A673 (cell line): ENCODE measurements around the gene ADI1. TPM values are rescaled to one million over a fixed set of nuclear protein-coding genes. Genes with fewer than 3 reads are reported as not detected.

Source experiments
- BruUV-seq: library from RNA; stranded (reverse); fragments of 400-500 nt; replicated peaks from 2 replicates; lab custom pipeline; 2021; lab: Mats Ljungman, UMichigan
- CTCF ChIA-PET: fragments of 300-600 bp; sonication (Branson Sonifier 250); formaldehyde crosslinking; loops from one replicate; lab custom pipeline; 2022; ENCODE audit warnings: antibody characterized with exemption; lab: Charles Lee
- POLR2A ChIA-PET: fragments of 300-600 bp; sonication (Branson Sonifier 250); formaldehyde crosslinking; loops from one replicate; lab custom pipeline; 2022; ENCODE audit warnings: antibody characterized with exemption; ENCODE audit not compliant: low non-redundant PET; lab: Charles Lee
- DNase-seq: peaks from one replicate; pipeline ENCODE4 v3.0.0-alpha.2; 2015; ENCODE audit warnings: low spot score
- H3K27ac ChIP-seq: fragments of 200-600 bp; sonication (generic); 2 replicates; pipeline ENCODE4 v1.5.1; 2016; ENCODE audit warnings: mixed run types, low read depth, mild to moderate bottlenecking, mixed read lengths, antibody characterized with exemption, low read length; ENCODE audit not compliant: poor library complexity, severe bottlenecking
- H3K27me3 ChIP-seq: fragments of 200-600 bp; sonication (generic); replicated peaks from 2 replicates; pipeline ENCODE4 v1.6.1; 2017; ENCODE audit warnings: mixed run types, low read depth, mild to moderate bottlenecking, mixed read lengths, antibody characterized with exemption, low read length; ENCODE audit not compliant: insufficient read depth, poor library complexity
- H3K36me3 ChIP-seq: fragments of 200-600 bp; sonication (generic); 2 replicates; pipeline ENCODE4 v1.6.1; 2016; ENCODE audit warnings: mixed run types, mild to moderate bottlenecking, mixed read lengths, antibody characterized with exemption, low read length; ENCODE audit not compliant: insufficient read depth, poor library complexity, severe bottlenecking
- H3K4me1 ChIP-seq: fragments of 200-600 bp; sonication (generic); 2 replicates; pipeline ENCODE4 v1.6.1; 2017; ENCODE audit warnings: mixed run types, mild to moderate bottlenecking, mixed read lengths, antibody characterized with exemption, low read length; ENCODE audit not compliant: insufficient read depth, poor library complexity, severe bottlenecking
- H3K4me3 ChIP-seq: fragments of 200-600 bp; sonication (generic); 2 replicates; pipeline ENCODE4 v1.5.1; 2016; ENCODE audit warnings: low read depth, mixed run types, mild to moderate bottlenecking, mixed read lengths, low read length; ENCODE audit not compliant: poor library complexity, severe bottlenecking
- H3K9me3 ChIP-seq: fragments of 200-600 bp; sonication (generic); 2 replicates; pipeline ENCODE4 v1.6.1; 2016; ENCODE audit warnings: mixed run types, low read depth, mild to moderate bottlenecking, mixed read lengths, antibody characterized with exemption, low read length; ENCODE audit not compliant: poor library complexity, severe bottlenecking
- CTCF ChIP-seq: fragments of 300-800, 200-600 bp; sonication (generic); conservative IDR thresholded peaks from 2 replicates; pipeline ENCODE4 v1.5.1; 2017; ENCODE audit warnings: low read depth, mild to moderate bottlenecking, antibody characterized with exemption, low read length, moderate library complexity, mixed read lengths
- EZH2 ChIP-seq: fragments of 200-600 bp; sonication (generic); IDR thresholded peaks from 2 replicates; pipeline ENCODE4 v1.6.1; 2017; ENCODE audit warnings: borderline replicate concordance, low read depth, mild to moderate bottlenecking, mixed read lengths, antibody characterized with exemption, low read length; ENCODE audit not compliant: poor library complexity, severe bottlenecking
- intact Hi-C: fragments of 100-400 bp; cut with micrococcal nuclease; formaldehyde crosslinking; loops from one replicate; pipeline ENCODE4 v1.10.0; 2022; ENCODE audit not compliant: unreplicated experiment
- total RNA-seq: library from RNA; stranded (reverse); gene quantifications from 2 replicates; pipeline ENCODE4 v1.2.3, GENCODE V29; 2021

ADI1 gene
- total RNA-seq, 1 experiment from 2014 or later = 68.3 TPM

GRCh38 chr2:3563521-3563976 lies 44.2 kb upstream of the ADI1 start:
- no peaks in the 10 kb centered on the region for H3K27me3 ChIP-seq
- H3K4me1 ChIP-seq = no peaks in the 10 kb centered on the region
- CTCF ChIA-PET = no interaction called here
- POLR2A ChIA-PET = no interaction called here
- no peak overlapping the region for H3K27ac ChIP-seq
- H3K9me3 ChIP-seq = no peaks in the 10 kb centered on the region
- BruUV-seq = no TSS peak
- no peak overlapping the region for H3K4me3 ChIP-seq
- intact Hi-C loops = no loop called here
- DNase-seq = no peak
- H3K36me3 ChIP-seq = peaks cover 4% of the 10 kb centered on the region
- TF ChIP-seq EZH2 = no peak
- TF ChIP-seq CTCF = no peak

- Histone ChIP-seq H3K27ac (peak within 1 kb of the TSS; percentile 95), H3K4me3 (peak within 1 kb of the TSS; percentile 99), H3K36me3 (peaks cover 38% of the 10 kb centered on the region), H3K4me1 (no peaks in the 10 kb centered on the region), H3K9me3 (no peaks in the 10 kb centered on the region), H3K27me3 (no peaks in the 10 kb centered on the region)
- ChIA-PET CTCF (no interaction called here), POLR2A (no interaction called here)
- no peak for TF ChIP-seq CTCF
- no peak for TF ChIP-seq EZH2
- peak; percentile 99 for DNase-seq
- BruUV-seq = TSS peak; percentile 77
- intact Hi-C loops = loop anchor here (1.0 kb wide), 1 partner anchor 17 kb away; the partner anchor contains the start of gene RPS7
These were observed 39.1 kb upstream of the ADI1 start, which contains the start of gene RNASEH1 for GRCh38 chr2:3558205-3559014. Gene RNASEH1, minus strand, starts transcription at chr2:3558333. Its CDS starts 73 bp downstream, at chr2:3558260.

- intact Hi-C loops = loop anchor here (1.0 kb wide), 1 partner anchor 18 kb away; the partner anchor contains the start of gene RPS7
- H3K4me1 ChIP-seq = no peaks in the 10 kb centered on the region
These were observed 38.4 kb upstream of the ADI1 start for GRCh38 chr2:3557639-3558204.

More at GRCh38 chr2:3557639-3558204, 38.4 kb upstream of the ADI1 start:
- H3K4me3 ChIP-seq = peak overlapping the region; percentile 99
- TSS peak; percentile 70 for BruUV-seq
- peak overlapping the region; percentile 95 for H3K27ac ChIP-seq
- H3K9me3 ChIP-seq = no peaks in the 10 kb centered on the region
- H3K27me3 ChIP-seq = no peaks in the 10 kb centered on the region
- CTCF ChIA-PET = no interaction called here
- peaks cover 38% of the 10 kb centered on the region for H3K36me3 ChIP-seq
- no peak for DNase-seq
- TF ChIP-seq EZH2 = no peak
- TF ChIP-seq CTCF = no peak
- POLR2A ChIA-PET = no interaction called here
